Occipital lobe (tissue), 2 donors: Measurements from ENCODE around the gene TMC4. TPM values are rescaled to one million over a fixed set of nuclear protein-coding genes. Genes with fewer than 3 reads are reported as not detected.
A peak's percentile ranks its signal among the peaks of the same experiment; 100 is the strongest.
"Not testable (repeated sequence)": the region's sequence is repeated elsewhere in the genome, so short reads cannot be mapped to it uniquely, and the experiment has no call there.

Experiments
- DNase-seq: peaks from one replicate; lab custom pipeline; 2025; lab: John Stamatoyannopoulos, UW
- total RNA-seq: library from RNA; depleted of rRNA; stranded (reverse); fragments of >200 nt; gene quantifications from one replicate; pipeline ENCODE4 v1.2.3, GENCODE V29; 2014

Gene TMC4
- total RNA-seq, 1 donor from 2014 or later = not detected

DNA sequence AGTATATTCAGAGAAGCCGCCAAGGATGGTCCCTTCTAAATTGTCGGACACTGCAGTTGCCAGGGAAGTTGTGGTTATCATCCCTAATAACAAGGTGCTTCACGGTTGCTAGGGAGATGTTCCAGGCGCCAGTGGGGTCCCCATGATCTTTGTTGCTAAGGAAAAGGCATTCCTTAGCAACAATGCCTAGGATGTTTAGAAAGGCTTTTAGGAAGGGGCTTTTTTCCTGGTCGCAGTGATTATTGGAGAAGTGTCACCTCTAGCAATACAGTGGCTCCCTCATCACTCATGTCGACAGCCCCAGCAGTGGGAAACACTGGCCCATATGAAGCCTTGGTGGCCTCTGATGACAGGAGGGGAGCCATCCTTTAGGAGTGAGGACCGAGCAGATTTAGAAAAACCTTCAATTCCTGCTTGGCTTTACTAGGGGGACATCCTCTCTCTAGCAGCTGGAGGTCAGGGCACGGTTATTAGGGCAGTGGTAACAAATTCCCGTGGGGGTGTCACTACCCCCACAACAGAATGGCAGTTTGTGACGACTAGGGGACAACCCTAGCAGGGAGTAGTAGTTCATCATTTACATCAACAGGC, 6.4 kb upstream of the TMC4 start:
- no peak for DNase-seq

GRCh38 chr19:54178581-54179261, 5.8 kb upstream of the TMC4 start:
- no peak for DNase-seq

GRCh38 chr19:54173951-54174834, 1.2 kb upstream of the TMC4 start:
- DNase-seq = no peak

GRCh38 chr19:54173359-54173699, 369 bp upstream of the TMC4 start:
- no peak for DNase-seq

- not testable (repeated sequence) for DNase-seq
These were observed 1.1 kb downstream of the TMC4 start for GRCh38 chr19:54171736-54172431.

DNA sequence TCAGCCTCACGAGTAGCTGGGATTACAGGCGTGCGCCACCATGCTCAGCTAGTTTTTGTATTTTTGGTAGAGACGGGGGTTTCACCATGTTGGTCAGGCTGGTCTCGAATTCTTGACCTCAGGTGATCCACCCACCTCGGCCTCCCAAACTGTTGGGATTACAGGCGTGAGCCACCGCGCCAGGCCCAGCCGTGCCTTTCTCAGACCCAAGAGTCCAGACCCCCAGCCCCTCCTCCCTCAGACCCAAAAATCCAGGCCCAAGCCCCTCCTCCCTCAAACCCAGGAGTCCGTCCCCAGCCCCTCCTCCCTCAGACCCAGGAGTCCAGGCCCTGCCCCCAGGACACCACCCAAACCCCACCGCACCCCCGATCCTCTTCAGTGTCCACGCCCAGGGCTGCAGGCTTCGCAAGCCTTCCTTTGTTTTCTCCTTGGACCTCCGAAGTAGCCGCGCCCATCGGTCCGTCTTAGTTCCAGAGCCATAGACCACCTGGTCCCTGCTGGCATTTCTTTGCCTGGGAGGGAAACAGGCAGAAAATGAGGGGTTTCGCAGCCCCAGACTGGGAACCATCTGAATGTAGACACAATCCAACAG, 3.7 kb downstream of the TMC4 start:
- DNase-seq = no peak

DNA sequence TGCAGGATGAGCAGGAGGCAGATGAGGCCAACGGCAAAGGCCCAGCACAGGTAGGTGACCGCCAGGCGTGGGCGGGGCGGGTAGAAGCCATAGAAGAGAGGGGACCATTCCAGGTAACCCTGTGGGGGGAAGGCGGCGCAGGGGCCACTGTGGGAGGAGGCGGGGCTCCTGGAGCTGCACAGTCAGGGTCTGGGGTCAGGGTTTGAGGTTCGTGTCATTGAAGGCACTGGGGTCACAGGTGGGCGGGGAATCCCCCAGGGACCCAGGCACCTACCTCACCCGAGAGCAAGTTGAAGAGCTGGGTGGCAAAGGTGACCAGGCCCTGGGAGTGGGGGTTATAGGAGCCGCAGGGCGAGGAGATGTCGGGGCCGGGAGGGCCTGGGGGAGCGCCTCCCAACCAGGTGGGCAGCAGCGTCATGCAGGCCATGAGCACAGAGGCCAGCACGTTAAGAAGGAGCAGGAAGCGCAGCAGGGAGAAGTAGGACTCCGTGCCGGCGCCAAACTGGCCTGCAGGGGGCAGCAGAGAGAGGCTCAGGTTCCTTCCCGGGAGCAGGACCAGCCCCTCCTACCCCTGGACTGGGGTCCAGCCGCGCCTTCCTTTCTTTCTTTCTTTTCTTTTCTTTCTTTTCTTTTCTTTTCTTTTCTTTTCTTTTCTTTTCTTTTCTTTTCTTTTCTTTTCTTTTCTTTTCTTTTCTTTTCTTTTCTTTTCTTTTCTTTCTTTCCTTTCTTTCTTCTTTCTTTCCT, 4.6 kb downstream of the TMC4 start:
- DNase-seq = peak; percentile 74

DNA sequence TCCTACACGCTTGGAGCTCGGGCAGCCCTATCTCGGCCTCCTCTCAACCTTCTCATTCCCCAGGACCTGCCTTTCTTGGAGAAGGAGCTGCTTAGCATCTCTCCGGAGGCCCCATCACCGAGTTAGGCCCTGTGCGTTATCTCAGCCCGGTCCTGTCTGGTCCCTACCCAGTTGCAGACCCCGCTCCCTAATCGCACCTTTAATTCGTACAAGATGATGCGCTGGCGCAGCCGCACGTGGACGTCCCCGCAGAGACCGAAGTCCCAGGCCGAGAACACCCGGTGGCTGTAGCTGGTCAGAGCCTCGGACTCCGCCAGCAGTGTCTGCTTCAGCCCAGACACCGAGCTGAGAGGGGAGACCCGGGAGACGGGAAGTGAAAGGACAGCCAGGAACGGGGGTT, 7.7 kb downstream of the TMC4 start:
- no peak for DNase-seq

DNA sequence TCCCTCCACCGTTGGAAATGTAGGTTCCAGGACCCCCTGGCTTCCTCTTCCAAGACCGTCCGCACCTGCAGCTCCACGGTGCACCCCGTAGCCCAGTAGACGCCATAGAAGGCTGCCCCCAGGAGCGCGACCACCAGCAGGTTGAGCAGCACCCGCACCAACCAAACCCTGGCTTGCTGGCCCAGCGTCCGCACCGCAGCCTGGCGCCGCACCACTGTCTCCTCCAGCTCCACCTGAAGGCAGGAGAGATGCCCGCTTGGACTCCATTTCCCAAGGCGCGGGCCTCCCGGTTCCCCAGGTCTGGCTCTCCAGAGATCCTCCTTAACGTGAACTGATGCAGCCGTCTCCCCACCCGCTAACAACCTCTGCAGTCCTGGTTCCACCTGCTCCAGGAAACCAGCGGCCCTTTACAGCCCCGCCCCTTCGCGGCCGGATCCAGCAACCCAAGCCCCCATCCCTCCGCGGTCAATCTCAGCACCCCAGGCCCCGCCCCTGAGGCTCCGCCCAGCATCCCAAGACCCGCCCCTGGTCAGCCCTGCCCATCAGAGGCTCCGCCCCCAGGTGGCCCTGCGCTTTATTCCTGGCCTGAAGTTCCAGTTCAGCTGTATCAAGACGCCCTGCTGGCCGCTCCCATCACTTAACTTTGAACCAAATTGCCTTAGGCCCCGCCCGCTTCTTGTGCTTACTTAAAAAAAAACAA, 8.4 kb downstream of the TMC4 start:
- no peak for DNase-seq

- DNase-seq = no peak
These were observed 10.1 kb downstream of the TMC4 start for GRCh38 chr19:54162884-54163283.

DNA sequence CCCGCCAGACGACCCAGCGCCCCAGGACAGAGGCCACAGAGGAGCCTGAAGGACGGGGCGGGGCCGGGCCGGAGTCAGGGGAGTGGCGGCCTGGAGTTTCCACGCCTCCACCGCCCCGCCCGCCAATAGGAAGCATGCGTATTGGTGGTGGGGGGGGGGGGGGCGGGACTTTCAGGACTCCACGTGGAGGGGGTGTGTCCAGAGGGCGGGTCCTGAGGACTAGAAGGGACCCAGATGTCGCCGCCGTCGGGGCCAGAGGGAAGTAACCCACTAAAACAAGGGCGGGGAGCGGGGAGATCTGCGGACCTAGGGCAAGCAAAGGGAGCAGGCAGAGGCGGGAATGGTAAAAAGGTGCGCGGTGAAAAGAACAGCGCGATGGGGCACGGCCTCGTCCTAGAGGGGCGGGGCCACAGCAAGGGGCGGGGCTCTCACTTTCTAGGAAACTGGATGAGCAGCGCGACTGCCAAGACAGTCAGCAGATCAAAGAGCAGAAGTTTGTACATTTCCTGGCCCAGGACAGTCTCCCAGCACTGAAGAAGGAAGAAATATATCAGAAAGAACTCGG, 10.6 kb downstream of the TMC4 start:
- DNase-seq = peak; percentile 50

DNA sequence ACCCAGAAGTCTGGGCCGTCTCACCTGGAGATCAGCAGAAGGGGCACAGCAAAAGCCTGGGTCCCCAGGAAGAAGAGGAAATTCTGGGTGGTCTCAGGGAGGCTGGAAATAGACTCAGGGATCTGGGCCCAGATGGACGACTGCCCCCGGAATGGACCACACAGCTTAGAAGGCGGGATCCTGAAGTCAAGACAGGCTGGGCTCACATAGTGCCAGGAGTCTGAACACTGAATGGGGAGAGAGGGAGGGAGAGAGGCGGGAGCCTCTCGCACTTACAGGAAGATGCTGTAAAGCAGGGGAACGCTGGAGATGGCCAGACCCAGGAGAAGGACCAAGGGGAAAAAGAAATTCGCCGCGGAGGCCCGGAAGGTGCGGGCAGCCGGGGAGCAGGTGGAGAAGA, 12.1 kb downstream of the TMC4 start:
- no peak for DNase-seq

GRCh38 chr19:54160182-54160811, 12.7 kb downstream of the TMC4 start:
- DNase-seq = no peak

GRCh38 chr19:54159352-54160181, 13.4 kb downstream of the TMC4 start, which contains the start of gene LENG1:
Gene LENG1, minus strand, starts transcription at chr19:54159721. Its CDS starts 26 bp downstream, at chr19:54159695.
- DNase-seq = peak; percentile 99

- DNase-seq = no peak
These were observed 14.1 kb downstream of the TMC4 start for GRCh38 chr19:54158812-54159351.

DNA sequence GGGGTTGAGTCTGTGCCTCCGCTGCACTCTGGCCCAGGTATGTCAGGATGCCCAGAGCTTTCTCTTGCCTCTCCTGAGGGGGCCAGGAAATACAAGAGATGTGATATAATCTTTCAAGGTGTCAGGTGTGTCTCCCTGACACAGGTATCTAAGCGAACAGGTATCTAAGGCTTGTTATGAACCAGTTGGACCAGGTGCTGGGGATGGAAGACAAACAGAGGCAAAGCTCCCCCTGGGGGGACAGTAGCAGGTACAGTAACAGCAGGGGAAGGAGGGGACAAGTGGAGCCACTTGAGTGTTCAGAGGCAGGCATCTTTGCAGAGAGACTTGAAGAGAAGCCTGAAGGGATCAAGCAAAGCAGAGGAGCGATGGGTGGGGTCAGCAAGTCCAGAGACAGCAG, 16.0 kb downstream of the TMC4 start:
- no peak for DNase-seq

DNA sequence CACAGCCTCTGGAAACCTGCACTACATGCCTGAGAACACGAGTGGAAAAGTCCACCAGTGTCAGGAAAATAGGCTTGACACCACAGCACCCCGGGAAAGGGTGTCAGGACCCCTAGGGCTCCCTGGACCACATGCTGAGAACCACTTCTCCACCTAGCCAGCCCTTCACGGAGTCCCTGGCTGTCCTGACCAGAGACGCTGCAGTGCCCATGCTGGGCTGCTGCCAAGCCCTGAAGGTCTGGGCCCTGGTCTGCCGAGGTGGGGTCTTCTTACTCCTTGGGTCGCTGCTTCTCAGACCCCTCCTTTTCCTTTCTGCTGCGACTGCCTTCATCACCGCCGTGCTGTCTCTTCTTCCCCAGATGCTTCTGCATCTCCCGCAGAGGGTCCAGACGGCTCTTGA, 16.5 kb downstream of the TMC4 start:
- DNase-seq = no peak

GRCh38 chr19:54155694-54156093, 17.3 kb downstream of the TMC4 start:
- DNase-seq = no peak
